ENCODE data around the gene PTGDS.

- TF ChIP-seq TCF12 (IDR thresholded peaks at IDR 0.05; ENCODE audit: low read depth) (no peak), EGR1 (IDR thresholded peaks at IDR 0.05) (no peak), REST (IDR thresholded peaks at IDR 0.05; ENCODE audit: low read depth) (no peak), TAF1 (IDR thresholded peaks at IDR 0.05; ENCODE audit: low read depth) (no peak), USF1 (IDR thresholded peaks at IDR 0.05) (no peak), YY1 (IDR thresholded peaks at IDR 0.05; ENCODE audit: low read depth) (no peak)
These were observed 29.3 kb upstream of the PTGDS start for GRCh38 chr9:136947955-136948510.
